Activated CD8-positive, alpha-beta memory T cell treated with anti-CD3 and anti-CD28 coated beads for 48 hours (primary cell): ENCODE data around the gene ARMH1.

Source experiments
- DNase-seq, 3 experiments: peaks; one replicate each; pipeline ENCODE4 v3.0.0-alpha.2; 2020; ENCODE audit warnings: low read depth in 2 of 3, low spot score in 2 of 3

ARMH1 gene

DNA sequence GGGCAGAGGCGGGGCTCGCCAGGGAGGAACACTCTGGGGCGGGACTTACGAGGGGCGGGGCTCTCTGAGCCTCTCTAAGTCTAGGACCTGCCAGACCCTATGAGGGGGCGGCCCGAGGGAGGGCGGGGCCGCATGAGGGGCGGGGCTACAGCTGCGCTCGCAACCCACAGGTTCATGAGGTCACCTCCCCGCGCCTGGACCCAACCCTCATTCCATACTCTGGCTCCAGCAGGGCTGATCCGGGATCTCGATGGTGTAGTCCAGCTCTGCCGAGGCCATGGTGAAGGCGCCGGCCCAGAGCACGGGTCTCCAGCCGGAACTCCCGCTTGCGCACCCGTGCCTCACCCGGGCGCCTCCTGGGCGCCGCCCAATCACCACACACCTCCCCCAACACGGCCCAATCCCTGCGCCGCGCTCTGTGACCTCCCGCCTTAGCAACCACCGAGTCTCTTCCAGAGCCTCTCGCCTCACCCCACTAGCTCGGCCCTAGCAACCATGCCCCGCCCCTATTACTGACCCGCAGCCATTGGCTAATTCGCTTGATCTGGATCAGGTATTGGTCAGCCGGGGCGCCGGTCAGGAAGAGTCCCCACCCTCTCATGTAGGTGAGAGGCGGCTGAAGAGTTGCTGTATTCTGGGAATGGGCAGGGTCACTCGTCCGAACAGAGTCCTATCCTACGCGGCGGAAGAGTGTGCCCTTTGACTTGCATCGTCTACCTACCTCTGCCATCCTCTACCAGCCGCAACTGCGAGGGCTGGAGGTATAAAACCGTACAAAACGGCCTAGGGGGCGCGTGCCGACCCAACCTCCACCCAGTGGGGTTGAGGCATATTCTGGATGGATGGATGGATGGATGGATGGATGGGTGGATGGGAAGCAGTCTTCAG lies at the start of gene ARMH1, which contains the start of gene TMEM53:
TSS of gene ARMH1 (plus strand) at position 602 of the 888 bp plus-strand sequence. CDS start 14,984 bp downstream, outside the sequence.
TSS of gene TMEM53 (minus strand) at position 369 of the 888 bp plus-strand sequence. CDS start at position 279, 90 bp downstream.
- DNase-seq, result peak; percentile 86 to 93 (median 91)

DNA sequence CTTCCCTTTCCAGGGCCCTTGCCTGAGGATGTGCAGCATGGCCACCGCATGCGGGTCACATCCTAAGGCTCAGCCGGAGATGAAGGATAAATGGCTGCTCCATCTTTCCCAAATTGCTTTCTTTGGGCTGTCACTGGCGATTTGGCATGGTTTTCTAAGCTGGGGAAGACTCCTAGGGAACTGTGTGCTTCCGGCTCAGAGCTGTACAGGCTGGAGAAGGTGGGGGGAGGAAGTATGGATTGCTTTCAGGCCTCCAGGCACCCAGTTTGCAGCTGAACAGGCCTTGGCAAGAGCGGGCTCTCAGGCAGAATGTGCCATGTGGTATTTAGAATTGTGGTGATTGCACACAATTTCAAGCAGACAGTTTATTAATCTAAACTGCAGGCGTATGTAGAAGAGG lies 49.2 kb upstream of the ARMH1 start:
- no peak for DNase-seq

DNA sequence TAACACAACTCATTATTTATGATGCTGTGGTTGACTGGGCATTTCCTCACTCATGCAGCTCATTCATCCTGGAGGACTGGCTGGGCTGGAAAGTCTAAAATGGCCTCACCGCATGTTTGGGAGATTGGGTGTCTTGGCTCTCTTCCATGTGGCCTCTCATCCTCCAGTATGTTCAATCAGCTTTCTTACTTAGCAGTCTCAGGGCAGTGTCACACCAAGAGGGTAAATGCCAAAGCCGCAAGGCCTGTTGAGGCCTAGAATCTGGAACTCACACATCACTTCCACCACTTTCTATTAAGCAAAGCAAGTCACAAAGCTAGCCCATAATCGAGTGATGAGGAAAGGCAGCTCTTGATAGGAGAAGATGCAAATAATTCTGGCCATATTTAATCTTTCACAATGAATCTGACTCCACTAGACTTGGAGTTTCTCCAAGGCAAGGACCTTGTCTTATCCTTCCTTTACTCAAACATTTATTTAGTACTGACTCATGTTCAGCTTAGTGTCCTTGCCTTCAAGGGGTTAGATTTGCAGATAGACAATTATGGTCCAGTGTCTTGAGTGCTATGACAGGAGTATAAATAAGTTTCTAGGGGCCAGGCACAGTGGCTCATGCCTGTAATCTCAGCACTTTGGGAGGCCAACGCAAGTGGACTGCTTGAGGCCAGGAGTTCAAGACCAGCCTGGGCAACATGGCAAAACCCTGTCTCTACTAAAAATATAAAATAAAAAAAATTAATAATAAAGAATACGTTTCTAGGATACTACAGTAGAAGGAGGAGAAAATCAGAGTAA lies 45.4 kb upstream of the ARMH1 start:
- no peak for DNase-seq

DNA sequence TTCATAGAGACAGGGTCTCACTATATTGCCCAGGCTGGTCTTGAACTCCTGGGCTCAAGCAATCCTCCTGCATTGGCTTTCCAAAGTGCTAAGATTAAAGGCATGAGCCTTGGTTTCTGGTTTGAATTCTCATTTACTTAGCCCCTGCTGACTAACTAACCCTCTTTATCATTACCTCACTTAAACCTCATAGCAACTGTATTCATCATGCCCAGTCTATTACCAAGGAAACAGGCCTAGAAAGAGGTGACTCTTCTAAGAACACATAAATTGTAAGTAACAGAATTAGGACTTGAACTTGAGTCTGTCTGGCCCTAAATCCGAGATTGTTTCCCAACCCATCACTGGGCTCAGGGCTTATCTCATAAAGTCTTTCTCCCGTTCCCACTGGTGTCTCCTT lies 44.4 kb upstream of the ARMH1 start:
- no peak for DNase-seq

DNA sequence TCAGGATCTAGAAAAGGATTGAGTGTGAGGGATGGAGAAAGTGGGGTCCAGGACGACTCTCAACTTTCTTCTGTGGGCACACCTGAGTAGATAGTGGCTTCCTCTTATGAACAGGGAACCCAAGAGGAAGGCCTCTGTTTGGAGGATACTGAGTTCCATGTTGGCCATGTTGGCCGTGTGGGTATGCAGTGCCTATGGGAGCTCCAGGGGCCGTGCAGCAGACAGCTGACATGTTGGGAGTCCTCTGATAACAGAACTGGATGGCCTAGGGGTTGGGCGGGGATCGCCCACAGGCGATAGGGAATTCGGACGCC lies 43.2 kb upstream of the ARMH1 start:
- DNase-seq, result no peak

DNA sequence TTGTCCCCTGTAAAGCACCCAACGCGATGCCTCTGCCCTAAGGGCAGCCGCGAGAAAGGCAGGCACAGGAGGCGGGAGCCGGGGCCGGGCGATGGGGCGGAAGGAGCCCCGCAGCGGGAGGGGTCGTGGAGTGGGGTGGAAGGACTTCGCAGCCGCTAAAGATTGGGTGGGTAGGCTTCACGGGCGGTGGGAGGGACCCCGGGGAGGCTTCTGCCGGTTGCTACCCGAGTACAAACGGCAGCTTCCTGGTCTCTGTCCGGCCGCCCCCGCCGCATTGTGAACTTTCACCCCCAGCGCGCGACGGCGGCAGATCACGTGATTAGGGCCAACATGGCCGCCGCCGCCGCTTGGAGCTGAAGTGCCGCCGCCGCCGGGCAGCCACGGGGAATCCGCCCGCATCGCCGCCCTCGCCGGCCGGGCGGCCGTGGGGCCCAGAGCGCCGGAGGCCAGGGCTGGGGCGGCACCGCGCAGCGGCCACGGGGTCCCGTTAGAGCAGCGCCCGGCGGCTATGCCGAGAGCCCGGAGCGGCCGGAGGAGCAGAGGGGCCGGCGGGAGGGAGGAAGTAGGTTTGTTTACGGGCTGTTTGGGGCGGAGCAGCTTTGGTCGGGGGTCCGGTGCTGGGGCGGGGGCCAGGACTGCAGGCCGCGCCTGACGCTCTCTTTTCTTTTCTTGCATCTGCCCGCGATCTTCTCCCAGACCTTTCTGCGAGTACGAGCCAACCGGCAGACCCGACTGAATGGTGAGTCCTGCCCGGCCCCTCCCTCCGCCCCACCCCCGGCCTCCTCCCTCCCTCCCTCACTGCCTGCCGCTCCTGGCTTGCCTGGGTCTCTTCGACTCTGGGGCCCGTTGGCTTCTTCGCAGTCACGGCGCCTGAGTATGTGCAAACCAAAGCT lies 42.6 kb upstream of the ARMH1 start:
- peak; percentile 75 to 87 (median 84) for DNase-seq

DNA sequence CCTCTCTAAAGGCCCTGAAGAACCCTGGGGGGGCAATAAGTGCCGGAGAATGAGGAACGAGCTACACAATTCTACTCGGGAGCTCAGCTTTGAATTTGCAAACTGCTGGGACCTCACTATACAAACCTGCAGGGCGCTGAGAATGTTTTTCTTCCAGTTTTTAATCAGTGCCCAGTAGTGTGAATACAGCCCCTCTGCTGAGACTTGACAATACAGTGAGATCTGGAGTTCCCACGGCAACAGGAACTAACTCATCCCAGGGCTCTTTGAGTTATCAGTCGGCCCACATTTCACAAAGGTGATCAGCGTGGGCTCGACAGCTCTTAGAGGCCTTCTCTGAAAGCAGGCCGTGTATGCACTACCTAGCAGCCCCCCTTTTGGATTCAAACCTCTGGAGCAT lies 41.9 kb upstream of the ARMH1 start:
- no peak for DNase-seq

DNA sequence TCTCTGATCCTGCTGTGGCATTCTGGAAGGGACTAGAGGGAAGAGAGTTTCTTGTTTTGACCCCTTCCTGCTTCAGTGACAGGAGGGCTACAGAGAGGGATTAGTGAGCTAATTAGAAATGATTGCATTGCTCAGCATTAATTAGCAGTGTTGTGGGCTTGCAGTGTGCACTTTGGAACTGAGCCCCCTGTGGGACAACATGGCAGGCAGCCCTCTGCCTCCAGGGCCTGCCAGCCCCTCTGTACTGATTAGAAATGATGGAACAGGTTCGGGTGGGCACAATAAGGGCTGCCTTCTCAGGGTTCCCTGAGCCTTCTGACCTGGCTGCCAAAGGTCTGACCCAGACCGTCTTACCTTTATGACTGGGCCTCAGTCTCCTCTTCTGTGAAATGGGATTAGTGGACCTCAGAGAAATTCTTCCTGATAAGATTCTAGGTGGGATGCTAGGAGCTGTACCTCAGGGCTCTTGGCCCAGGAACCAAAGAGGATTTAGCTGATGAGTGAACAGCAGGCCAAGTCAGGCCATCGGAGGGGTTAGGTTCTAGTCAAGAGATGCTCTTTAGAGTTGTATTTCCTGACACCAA lies 39.8 kb upstream of the ARMH1 start:
- DNase-seq, result no peak

DNA sequence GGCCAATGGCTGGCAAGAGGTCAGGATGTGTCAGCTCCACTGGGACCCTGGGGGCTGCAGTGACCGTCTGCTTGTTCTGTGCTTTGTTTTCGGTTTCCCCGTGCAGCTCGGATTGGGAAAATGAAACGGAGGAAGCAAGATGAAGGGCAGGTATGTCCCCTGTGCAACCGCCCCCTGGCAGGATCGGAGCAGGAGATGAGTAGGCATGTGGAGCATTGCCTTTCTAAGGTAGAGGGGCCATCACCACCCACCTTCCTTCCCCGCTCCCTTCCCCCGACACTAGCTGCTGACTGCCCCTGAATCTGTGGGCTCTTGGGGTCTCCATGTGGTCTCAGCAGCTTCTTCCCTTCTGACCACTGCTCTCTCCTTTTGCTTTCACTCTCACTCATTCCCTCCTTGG lies 39.1 kb upstream of the ARMH1 start:
- no peak for DNase-seq

DNA sequence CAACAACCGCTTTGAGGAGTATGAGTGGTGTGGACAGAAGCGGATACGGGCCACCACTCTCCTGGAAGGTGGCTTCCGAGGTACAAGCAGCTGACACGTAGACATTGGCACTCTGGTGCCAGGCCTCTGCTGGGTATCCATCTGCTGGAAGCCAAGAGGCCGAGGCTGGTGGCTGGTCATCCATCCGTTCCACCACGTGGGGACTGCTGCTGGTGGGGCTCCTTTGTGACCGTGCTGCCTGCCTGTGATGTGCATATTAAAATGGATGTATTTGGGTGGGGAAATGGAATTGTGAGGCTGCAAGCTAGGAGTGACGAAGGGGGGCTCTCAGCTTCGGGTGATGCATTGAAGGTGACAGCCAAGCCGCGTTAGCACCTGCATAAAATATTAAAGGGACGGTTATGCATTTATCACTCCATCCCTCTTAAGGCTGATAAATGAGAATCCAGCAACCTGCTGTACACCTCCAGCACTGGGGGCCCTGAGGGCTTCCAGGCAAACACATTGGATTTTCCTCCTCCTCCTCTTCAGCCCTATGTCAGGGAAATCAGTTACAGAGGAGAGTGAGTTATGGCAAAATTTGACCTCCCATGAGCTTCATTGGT lies 38.3 kb upstream of the ARMH1 start:
- DNase-seq, result no peak

DNA sequence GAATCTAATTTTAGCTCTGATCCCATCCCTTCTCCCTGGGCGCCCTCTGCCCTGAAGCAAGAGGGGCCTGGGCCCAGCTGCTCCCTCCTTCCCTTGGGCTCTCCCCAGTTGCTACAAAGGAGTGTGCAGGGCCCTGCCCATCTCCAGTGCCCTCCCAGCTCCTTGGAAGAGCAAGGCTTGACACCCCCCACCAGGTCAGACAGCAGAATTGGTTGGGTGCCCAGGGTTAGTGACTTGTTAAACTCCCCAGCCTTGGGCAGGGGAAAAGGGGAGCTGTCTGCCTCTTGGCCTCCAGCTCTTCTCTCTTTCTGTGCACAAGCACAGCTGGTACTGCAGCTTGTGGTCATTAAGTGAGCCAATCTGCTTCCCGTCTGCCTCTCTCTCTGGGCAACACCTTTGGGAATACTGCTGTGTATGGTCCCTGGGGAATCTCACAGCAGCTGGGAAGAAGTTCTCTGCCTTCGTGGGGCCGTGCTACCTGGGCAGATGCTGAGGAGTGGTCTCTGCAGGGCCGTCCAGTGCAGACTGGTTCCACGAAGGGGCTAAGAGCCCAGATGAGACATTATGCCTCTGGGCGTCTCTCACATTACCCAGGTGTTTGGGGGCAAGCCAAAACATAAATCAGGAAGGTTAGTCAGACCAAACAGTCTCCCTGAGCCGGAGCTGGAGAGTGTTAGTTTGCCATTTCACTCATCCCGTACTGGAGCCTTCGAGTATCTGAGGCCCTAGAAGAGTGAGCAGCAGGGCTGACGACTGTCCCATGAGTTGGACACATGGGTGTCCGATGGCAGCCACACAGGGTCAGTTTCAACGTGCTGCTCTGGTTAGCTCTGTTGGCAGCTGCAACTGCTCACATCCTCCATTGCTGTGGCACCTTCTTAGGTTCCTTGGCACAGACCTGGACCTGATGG lies 37.6 kb upstream of the ARMH1 start:
- DNase-seq, result no peak

DNA sequence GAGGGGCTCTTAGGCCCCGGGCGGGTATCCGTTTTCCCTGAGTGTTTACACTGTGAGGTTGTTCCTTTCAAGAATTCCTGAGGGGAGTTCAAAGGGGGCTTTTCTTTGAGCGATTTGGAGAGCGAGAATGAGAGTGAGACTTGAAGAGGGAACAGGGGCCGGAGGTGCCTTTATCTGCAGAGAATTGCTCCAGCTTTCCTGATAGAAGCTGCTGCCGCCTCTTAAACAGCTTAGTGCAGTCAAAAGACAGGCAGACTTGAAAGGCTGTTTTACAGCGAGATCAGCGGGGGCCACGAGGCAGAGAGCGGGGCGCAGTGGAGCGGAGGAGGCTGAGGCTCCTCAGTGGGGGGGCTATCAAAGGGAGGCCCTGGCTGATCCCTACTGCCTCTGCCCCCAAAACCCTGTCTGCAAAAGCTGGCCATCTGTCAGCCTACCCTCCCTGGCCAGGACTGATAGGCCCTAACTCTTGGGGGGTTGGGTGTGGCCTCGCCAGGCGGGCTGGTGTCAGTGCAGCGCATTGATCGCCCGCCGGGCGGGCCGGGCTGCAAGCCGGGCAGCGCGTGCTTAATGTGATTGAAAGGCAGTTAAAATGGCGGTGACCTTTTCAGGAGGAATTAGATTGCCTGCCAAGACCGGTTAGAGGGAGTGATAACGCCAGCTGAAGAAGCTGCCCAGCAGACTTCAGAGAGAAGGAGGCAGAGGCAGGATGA lies 36.7 kb upstream of the ARMH1 start:
- DNase-seq, result no peak

DNA sequence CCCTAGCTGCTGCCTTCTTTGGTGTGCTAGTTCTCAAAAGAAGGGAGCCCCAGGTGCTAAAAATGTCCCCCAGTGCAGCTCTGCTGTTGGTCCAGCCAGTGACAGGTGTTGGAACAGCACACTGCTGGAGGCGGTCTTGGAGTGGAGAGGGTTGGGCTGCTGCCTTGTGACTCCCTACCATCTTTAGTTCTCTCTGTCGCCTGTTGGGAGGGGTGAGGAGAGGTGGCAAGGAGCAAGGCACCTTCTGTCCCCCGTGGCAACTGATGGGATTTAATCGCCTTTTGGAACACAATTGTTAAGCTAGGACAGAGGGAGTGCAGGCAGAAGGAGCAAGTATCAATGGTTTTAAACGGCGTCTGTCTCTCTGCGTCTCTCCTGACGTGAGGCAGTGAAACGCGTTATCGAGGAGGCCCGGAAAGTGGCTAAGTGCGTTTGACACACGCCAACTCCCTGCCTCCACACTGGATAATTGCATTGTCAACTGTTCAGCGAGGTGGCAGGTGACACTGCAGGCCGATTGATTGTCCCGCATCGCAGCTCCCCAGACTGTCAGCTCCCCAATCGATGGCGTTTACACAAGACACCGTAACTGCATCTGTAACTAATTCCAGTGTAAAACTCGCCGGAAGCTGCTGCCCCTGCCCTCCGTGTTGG lies 34.2 kb upstream of the ARMH1 start:
- no peak for DNase-seq

DNA sequence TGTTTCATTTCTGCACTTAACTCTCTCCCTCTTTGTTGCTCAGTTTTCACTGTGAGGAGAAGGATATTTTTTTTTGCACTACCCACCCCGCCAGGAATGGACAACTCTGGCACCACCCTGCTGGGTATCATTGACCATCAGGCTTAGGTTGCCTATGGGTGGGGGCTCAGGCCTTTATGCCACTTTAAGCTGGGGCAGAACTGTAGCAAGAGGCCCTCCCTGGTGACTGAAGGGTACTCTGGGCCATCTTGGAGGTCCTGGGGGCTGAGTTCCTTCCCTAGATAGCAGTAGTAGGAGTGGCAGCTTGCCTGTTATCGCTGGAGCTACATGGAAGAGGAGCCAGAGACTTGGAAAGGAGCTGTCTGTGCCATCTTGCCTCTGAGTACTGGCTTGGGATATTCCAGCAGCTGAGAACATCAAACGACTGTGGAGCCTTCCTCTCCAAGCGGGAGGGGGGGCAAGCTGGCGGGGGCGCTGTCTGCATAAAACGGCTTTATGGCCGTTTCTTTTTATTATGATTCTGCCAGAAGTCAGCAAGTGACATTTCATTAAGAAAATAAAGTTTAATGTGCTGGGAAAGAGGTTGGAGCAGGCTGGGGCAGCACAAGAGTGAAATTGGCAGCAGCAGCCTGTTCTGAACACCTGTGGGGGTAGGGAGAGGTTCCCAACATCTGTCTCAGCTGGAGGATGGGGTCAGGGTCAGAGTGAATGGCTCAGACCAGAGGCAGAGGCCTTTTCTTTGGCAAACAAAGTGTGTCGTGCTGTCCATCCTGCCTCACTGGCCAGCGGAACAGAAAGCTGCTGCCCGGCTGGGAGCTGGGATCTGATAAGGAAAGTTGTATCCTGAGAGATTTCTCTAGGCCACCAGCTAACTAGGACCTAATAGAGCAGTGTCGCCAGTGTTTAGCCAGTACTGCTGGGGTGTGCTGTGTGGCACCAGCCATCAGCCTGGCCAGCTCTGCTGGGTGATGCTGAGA lies 33.1 kb upstream of the ARMH1 start:
- no peak for DNase-seq

DNA sequence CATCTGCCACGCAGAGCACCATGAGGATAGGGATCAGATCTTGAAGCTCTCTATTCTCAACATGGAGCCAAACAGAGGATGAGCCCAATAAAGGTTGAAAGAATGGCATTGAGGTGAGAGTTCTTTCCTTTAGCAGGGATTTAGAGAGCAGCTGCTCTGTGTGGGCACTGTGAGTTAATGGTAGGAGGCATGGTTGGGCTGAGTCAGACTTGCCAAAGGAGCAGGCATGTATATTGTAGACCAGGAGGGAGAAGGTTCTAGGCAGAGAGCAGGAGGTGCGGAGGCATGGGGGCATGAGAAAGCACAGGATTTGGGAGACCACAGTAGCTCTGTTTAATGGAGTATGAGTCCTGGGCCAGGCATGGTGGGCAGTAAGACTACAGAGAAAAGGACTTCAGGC lies 32.3 kb upstream of the ARMH1 start:
- DNase-seq, result no peak

DNA sequence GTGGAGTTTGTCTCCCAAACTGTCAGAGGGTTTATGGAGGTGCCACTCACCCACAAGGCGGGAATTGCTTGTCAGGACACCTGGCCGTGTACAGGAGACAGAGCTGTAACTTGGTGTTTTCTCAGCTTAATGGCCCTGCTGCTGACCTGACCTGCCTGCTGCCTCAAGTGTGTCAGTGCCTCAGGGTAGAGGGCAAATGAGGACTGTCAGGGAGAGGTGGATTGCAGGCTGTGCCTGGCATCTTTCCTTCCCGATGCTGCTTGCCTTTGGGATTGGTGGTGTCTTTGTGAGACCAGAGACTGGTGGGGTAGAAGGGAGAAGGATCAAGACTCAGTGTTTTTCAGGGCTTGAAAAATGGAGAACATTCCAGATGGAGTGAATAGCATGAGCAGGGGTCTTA lies 31.6 kb upstream of the ARMH1 start:
- no peak for DNase-seq

DNA sequence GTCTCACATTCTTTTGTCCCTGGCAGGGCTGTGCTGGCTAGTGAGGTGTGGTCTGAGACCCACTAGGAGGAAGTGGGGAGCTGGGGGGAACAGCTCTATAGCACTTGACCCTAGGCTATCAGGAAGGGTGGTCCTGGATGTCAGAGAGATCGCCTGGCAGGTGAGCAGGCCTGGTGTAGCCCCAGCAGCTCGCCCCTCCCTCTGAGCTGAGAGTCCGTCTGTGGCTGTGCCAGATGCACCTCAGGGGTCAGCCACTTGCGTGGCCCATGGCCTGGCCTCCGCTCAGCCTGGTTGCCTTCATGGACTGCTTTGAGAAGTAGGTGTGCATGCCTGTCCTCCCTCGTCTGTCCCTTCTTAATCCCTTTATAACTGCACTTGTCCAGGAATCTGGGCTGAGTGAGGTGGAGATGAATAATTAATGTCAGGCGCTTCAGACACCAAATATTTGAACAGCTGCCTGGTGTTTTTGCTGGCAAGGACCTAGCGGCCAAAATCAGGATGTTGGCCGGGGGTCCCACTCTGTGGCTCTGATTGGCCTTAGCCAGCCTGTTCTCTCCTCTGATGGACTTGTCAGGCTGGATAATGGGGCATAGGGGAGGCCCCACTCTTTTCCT lies 30.7 kb upstream of the ARMH1 start:
- DNase-seq, result no peak
